AG08395 (cell line): Measurements from ENCODE around the gene SPATA2L.

Experiments
- DNase-seq: peaks from one replicate; pipeline ENCODE4 v3.0.0; 2012; ENCODE audit warnings: mixed read lengths, low spot score

Gene SPATA2L

DNA sequence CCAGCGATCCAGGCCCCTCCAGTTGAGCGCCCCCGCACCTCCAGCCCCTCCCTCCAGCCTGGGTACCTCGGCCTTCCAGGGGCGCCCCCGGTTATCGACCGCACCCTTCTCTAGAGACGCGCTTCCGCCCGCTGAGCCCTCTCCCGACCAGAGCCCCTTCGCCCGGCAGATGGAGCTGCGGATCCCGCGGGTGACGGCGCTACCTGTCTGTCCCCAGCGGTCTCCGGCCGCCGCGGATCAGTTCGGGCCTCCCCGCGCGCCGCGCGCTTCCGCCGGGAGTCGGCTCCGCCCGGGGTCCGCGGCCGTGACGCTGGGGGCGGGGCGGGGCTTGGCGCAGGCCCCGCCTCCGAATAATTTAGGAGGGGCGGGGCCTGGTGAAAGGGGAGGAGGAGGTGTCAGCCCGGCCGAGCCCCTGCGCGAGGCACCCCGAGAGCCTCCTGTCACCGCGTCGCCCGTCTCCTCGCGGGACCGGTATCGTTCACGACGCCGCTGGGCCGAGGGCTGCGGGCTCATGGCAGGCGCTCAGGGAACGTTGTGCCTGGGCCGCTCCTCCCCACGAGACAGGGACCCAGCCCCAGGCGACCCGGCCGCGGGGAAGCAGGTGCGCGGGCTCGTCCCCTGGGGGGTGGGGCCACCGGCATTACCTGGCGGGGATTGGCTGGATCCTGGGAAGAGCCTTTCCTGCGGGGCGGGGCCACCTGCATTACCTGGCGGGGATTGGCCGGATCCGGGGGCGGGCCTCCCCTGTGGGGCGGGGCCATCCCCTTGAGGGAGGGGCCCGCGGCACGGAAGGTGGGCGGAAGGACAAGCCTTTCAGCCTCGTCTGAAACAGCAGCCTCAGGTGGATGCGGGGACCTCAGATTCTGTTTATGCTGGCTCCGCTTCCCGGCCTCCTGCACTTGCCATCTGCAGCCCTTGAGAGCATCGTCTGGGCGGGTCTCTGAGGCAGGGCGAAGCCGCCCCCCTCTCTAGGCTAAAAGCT lies at the start of gene SPATA2L:
Gene SPATA2L (minus strand): TSS at position 281 of the 982 bp plus-strand sequence. CDS start 473 bp downstream, outside the sequence.
- peak; percentile 92 for DNase-seq

DNA sequence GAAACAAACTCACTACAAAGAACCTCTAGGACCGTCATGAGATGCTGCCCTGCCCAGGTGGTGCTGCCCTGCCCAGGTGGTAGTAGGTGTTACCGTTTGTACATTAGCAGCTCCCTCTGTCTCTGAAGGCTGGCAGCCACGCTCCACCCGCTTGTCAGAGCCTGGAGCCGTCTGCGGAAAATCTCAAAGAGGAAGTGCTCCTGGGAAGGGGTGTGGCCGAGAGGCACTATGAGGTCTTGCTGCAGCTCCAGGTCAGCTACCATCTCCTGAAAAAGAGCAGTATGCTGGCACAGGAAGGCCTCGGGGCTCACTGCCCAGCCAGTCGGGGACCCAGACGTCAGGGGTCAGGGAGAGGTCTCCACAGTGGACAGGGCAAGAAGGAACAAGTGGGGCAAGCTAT lies 48.1 kb upstream of the SPATA2L start:
- DNase-seq: no peak

- DNase-seq: no peak
These were observed 47.4 kb upstream of the SPATA2L start for GRCh38 chr16:89748921-89749320.

- DNase-seq: no peak
These were observed 46.6 kb upstream of the SPATA2L start for GRCh38 chr16:89748076-89748475.

DNA sequence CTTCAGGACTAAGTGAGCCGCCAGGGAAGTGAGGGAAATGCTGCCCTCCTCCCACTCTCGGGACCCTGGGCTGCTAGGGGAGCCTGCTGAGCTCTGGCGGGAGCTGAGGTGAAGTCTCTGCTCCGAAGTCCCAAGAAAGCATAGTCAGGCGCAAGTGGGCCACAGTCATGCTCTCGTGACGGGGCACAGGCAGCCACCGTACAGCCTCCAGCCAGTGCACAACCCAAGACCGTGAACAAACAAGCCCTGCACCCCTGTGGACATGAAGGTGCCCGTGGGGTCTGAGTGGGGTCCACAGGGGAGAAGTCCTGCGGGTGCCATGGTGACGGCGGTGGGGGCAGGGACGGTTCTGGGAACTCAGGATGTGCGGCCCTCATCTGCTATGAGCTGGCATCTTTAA lies 44.5 kb upstream of the SPATA2L start:
- DNase-seq: no peak

DNA sequence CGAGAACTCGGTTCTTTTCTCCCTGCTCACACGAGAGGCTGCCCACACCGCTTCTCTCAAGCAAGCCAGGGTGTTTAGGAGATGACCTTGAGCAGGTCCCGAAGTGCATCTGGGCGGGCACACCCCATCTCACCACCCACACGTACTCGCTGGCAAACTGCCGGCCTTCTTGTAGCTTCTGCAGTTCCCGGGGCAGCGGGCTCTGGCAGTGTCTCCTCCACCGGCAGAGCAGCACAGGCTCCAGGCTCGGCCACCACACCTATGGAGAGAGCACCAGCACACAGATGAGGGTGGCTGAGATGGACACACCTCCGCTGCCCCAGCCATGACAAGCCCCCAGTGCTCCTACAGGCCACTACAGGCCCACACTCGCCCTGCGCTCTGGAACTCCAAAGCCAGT lies 43.3 kb upstream of the SPATA2L start:
- DNase-seq: no peak

DNA sequence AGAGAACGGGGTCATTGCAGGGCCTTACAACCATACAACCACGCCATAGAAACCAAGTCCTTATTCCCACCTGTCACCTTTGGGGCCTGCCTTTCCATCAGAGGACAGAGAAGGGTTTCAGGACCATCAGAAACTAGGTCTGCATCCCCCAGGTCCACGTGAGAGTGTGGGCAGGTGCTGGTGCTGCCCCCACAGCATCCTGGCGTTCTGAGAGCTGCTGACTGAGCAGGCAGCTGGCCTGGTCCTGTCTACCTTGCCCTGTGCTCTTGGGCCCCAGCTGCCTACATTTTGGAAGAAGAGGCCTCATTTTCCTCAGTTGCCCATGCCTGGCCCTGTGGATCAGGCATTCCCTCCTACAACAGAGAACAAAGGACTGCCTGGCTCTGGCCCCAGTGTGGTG lies 41.4 kb upstream of the SPATA2L start:
- DNase-seq: no peak

- DNase-seq: no peak
These were observed 40.0 kb upstream of the SPATA2L start for GRCh38 chr16:89741342-89742014.

GRCh38 chr16:89739383-89739782 lies 37.9 kb upstream of the SPATA2L start:
- DNase-seq: no peak

GRCh38 chr16:89738538-89739317 lies 37.2 kb upstream of the SPATA2L start:
- no peak for DNase-seq

- no peak for DNase-seq
These were observed 36.5 kb upstream of the SPATA2L start for GRCh38 chr16:89738072-89738377.

DNA sequence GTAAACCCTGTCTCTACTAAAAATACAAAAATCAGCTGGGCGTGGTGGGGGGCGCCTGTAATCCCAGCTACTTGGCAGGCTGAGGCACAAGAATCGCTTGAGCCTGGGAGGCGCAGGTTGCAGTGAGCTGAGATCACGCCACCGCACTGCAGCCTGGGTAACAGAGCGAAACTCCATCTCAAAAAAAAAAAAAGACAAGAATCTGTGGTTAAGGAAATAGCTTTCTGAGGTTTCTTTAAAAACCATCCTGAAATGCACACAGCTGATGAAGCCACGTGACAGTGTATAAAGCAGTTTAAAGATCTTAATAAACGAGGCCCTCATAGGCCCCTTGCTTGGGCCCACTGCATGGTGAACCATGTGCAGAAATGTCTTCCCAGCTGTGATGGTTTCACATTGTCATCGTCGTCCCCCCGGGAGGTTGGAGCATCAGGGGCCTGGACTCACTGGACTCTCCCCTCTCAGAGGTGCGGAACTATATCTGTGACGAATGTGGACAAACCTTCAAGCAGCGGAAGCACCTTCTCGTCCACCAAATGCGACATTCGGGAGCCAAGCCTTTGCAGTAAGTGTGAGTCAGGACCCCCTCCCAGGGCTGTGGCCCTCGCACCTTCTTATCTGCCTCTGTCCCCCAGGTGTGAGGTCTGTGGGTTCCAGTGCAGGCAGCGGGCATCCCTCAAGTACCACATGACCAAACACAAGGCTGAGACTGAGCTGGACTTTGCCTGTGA lies 36.0 kb upstream of the SPATA2L start:
- DNase-seq: no peak

DNA sequence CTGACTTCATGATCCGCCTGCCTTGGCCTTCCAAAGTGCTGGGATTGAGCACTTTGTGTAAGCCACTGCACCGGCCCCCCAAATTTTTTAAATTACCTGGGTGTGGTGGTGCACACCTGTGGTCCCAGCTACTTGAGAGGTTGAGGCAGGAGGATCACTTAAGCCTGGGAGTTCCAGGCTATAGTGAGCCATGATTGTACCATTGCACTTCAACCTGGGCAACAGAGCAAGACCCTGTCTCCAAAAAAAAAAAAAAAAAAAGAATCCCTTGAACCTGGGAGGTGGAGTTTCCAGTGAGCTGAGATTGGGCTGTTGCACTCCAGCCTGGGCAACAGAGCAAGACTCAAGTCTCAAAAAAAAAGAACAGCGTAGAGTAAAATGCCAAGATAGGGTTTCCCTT lies 35.0 kb upstream of the SPATA2L start:
- DNase-seq: no peak

DNA sequence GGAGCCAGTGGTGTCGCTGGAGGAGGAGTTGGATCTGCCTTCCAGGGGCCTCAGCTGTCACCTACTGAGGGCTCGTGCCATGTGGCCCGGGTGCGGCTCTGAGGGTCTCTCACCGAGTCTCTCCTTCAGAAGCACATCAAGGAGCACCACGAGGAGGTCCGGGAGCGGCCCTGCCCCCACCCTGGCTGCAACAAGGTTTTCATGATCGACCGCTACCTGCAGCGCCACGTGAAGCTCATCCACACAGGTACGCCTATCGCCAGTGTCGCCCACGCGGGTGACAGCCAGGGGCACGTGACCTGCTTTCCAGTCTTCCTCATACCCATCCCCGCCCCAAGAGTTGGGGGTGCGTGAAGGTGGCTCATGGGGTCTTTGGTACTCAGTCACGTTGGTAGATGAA lies 32.3 kb upstream of the SPATA2L start:
- no peak for DNase-seq

DNA sequence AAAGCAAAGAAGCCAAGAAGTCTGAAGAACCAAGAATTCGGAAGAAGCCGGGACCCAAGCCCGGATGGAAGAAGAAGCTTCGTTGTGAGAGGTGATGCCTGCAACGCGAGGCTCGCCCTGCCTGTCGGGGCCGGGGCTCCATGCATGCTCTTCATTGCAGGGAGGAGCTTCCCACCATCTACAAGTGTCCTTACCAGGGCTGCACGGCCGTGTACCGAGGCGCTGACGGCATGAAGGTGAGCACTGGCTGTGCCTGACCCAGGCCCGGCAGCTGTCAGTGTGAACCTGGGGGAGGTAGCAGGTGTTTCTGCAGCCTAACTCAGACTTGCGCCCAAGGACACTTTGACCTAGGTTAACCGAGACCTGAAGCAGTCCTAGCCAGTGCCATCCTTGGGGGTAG lies 31.8 kb upstream of the SPATA2L start:
- DNase-seq: no peak

DNA sequence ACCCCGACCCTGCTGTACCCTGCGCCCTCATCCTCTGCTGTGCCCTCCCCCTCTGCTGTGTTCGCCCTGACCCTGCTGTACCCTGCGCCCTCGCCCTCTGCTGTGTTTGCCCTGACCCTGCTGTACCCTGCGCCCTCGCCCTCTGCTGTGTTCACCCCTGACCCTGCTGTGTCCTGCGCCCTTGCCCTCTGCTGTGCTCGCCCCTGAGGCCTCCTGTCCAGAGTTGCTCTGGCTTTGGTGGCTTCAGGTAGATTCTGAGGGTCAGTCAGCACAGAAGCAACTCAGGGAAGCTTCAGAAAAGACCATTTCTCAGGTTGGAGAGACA lies 31.4 kb upstream of the SPATA2L start:
- no peak for DNase-seq

- no peak for DNase-seq
These were observed 30.8 kb upstream of the SPATA2L start for GRCh38 chr16:89732142-89732917.

DNA sequence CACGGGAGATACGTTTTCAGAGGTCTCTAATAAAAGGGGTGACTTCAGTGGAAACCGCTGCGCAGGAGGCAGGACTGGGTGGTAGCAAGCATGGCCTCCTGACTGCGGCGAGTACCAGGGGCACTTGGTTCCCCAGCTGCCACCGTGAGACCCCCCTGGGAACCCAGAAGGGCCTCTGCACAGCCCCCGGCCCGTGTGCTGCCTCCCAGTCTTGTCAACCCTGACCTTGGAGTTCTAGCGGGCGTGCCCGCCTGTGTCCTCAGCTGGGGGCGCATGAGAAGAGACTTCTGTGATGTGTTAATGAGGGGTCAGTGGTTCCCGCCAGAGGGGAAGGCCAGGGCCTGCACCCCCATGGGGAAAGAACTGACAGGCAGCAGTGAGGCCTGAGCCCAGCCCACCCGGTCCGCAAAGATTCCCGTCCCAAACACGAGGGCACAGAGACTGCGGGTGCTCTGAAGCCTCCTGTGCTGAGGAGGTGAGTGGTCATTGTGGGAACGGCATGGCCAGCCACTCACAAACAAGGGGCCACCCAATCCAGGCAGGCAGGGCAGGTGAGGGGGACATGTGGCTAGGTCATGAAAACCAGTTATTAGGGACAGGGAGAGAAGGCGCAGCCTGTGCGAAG lies 29.2 kb upstream of the SPATA2L start:
- no peak for DNase-seq

DNA sequence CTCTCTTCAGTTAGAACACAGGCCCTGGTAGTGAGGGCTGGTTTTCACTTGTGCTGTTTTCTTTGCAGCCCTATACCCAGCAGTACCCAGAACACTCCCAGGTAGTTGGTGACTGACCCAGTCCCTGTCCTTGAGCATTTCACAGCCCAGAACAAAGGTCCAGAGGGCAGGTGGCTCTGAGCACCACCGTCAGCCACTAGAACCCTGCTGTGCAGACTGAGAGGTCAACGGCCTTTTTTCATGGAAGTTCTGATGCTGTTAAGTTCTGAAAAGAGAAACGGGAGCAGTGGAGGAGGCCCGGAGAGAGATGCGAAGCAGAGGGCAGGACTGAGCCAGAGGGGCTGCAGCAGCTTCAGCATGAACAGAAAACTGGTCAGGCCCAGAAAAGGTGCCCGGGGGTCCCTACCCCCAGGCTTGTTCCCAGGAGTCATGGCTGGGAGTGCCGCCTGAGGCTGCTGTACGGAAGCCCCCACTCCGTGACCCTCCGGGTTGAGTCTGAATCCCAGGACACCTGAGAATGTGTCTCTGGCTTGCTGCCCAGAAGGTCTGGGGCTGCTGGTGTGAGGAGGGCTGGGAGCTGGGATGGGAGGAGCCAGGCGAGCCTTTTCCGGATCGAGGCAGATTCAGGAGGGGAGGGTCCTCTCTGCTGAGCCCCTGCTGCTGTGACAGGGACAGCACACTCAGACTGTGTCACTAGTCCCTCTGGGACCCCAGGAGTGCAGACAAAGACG lies 28.5 kb upstream of the SPATA2L start:
- DNase-seq: no peak

DNA sequence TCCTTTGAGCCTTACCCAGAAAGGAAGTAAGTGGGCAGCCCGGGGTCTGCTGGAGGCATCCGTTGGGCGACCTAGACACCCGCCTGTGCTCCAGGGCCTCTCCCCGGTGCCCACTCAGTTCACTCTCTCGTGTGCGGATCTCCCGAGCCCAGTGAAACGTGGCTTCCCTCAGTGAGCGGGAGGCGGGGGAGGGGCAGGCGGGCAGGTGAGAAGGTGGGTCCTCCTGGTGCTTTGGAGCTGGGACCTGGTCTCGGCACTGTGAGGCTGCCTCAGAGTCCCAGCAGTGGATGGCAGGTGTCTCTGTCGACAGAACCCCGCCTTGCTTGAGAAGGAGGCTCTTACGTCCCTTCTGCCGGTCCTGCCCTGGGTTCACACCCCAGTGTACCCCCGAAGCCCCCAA lies 27.8 kb upstream of the SPATA2L start:
- DNase-seq: no peak
